Parathyroid adenoma (tissue), 2 donors: ENCODE results near the gene MRPL10.

Source experiments
- H2AFZ ChIP-seq: fragments of 300-600 bp; sonication (generic); one replicate; pipeline ENCODE4 v1.7.0; 2017; ENCODE audit warnings: antibody characterized with exemption, mild to moderate bottlenecking
- H3K27ac ChIP-seq: fragments of 300-600 bp; sonication (generic); one replicate; pipeline ENCODE4 v1.7.0; 2017
- H3K27me3 ChIP-seq: fragments of 300-600 bp; sonication (generic); one replicate; pipeline ENCODE4 v1.7.0; 2017; ENCODE audit warnings: low read length; ENCODE audit not compliant: control insufficient read depth, insufficient read depth
- H3K36me3 ChIP-seq: fragments of 300-600 bp; sonication (generic); one replicate; pipeline ENCODE4 v1.7.0; 2017; ENCODE audit warnings: low read length; ENCODE audit not compliant: control insufficient read depth, insufficient read depth
- H3K4me1 ChIP-seq: fragments of 300-600 bp; sonication (generic); one replicate; pipeline ENCODE4 v1.7.0; 2017; ENCODE audit warnings: control low read depth
- H3K4me2 ChIP-seq: fragments of 300-600 bp; sonication (generic); one replicate; pipeline ENCODE4 v1.7.0; 2017; ENCODE audit warnings: low read length
- H3K4me3 ChIP-seq: fragments of 300-600 bp; sonication (generic); one replicate; pipeline ENCODE4 v1.7.0; 2017; ENCODE audit warnings: low read depth, low read length
- H3K79me2 ChIP-seq: fragments of 300-600 bp; sonication (generic); one replicate; pipeline ENCODE4 v1.7.0; 2017; ENCODE audit warnings: control low read depth
- H3K9ac ChIP-seq: fragments of 300-600 bp; sonication (generic); one replicate; pipeline ENCODE4 v1.7.0; 2017; ENCODE audit warnings: mild to moderate bottlenecking
- H3K9me3 ChIP-seq: fragments of 300-600 bp; sonication (generic); one replicate; pipeline ENCODE4 v1.7.0; 2017; ENCODE audit warnings: low read length; ENCODE audit not compliant: control insufficient read depth
- TF ChIP-seq, protein P1 (sequence below): fragments of 300-600 bp; sonication (generic); IDR thresholded peaks from one replicate; pipeline ENCODE4 v1.7.0; 2017; ENCODE audit warnings: antibody characterized with exemption, mild to moderate bottlenecking
- donor health status: primary hyperparathyroidism.

The MRPL10 gene

DNA sequence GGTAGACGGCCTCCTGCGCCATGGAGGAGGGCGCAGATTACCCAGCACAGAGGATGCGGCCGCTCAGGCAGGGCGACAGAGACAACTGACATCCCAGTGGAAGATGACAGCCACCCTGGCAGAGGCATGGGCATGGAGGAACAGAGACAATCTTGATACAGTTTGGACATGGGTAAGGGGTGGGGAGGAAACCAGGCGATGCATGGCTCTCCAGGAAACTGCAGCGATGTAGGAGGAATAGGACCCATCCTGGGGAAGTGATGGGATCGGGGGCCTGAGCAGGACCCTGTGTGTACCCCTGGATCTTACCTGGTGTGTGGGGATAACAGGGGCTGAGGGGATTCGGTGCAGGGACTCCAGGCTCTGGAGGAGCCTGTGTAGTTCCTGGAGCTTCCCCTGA, 14.4 kb downstream of the MRPL10 start:
- H2AFZ ChIP-seq, result no peak overlapping the region
- H3K4me1 ChIP-seq, result peaks cover 7% of the 10 kb centered on the region
- H3K27ac ChIP-seq, result no peak overlapping the region
- H3K4me2 ChIP-seq, result no peak overlapping the region
- H3K9me3 ChIP-seq, result no peaks in the 10 kb centered on the region
- TF ChIP-seq, protein P1, sequence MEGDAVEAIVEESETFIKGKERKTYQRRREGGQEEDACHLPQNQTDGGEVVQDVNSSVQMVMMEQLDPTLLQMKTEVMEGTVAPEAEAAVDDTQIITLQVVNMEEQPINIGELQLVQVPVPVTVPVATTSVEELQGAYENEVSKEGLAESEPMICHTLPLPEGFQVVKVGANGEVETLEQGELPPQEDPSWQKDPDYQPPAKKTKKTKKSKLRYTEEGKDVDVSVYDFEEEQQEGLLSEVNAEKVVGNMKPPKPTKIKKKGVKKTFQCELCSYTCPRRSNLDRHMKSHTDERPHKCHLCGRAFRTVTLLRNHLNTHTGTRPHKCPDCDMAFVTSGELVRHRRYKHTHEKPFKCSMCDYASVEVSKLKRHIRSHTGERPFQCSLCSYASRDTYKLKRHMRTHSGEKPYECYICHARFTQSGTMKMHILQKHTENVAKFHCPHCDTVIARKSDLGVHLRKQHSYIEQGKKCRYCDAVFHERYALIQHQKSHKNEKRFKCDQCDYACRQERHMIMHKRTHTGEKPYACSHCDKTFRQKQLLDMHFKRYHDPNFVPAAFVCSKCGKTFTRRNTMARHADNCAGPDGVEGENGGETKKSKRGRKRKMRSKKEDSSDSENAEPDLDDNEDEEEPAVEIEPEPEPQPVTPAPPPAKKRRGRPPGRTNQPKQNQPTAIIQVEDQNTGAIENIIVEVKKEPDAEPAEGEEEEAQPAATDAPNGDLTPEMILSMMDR, result no peak
- no peak overlapping the region for H3K9ac ChIP-seq
- no peaks in the 10 kb centered on the region for H3K27me3 ChIP-seq
- no peaks in the 10 kb centered on the region for H3K79me2 ChIP-seq
- H3K36me3 ChIP-seq, result no peaks in the 10 kb centered on the region
- H3K4me3 ChIP-seq, result no peak overlapping the region

DNA sequence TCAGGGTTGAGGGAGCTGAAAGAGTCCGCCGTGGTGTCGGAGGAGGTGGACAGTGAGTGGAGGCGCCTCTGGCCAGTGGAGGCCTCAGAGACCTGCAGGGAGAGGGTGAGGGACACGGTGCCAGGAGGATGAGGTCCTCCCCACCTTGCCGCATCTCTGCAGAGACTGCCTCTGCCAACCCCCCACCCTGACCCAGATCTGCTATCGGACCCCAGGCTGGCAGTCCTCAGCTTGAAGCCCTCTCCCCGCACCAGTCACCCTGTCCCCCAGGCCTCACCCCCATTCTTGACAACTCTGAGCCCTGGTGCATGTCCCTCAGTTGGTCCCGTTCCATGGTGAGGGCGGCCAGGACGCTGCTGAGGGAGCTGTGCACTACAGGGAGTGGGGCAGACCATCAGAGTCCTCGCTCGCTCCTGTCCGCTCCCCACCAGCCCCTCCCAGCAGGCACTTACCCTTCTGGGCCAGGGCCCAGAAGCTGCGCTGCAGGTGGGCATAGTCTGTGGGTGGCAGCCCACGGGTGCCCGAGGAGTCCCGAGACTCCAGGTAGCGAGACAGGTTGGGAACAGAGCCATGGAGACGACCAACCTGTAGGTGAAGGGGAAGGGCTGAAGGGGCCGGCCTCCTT, 15.1 kb downstream of the MRPL10 start:
- Histone ChIP-seq H3K36me3 (no peaks in the 10 kb centered on the region), H3K4me3 (no peak overlapping the region), H3K9me3 (no peaks in the 10 kb centered on the region), H2AFZ (no peak overlapping the region), H3K27ac (no peak overlapping the region), H3K79me2 (no peaks in the 10 kb centered on the region), H3K27me3 (no peaks in the 10 kb centered on the region), H3K4me2 (no peak overlapping the region), H3K4me1 (peaks cover 3% of the 10 kb centered on the region), H3K9ac (no peak overlapping the region)
- TF ChIP-seq, protein P1, result no peak

DNA sequence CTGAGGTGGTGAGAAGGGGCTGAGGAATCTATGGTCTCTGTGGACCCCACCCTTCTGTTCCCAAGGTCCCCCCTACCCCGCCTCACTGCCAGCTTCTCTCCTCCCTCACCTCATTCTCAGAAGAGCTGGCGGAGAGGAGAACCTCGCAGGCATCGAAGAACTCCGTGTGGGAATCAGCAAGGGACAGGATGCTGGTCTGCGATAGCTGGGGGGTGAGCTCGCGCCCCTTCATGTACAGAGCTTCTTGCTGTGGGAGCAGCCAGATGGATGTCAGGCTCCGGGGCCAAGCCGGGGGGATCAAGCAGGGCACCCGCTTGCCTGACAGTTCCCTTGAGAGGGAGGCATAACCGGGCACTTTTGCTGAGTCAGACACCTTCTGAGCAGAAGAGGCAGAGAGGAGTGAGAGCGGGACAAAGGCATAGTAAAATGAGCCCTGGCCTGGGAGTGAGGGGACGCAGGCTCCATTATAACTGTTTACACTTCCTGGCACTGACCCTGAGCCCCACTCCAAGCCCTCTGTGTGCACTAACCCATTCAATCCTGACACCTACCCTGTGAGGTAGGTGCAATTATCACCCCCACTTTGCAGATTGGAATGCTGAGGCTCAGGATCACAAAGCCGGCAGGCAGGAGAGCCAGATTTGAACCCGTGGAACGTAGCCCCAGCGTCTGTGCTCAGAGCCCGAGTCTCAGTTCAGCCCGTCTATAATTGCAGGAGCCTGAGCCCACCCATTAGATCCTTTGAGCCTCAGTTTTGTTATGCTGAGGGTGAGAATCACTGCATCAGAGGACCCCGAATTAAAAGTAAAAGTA, 16.0 kb downstream of the MRPL10 start:
- no peaks in the 10 kb centered on the region for H3K27me3 ChIP-seq

DNA sequence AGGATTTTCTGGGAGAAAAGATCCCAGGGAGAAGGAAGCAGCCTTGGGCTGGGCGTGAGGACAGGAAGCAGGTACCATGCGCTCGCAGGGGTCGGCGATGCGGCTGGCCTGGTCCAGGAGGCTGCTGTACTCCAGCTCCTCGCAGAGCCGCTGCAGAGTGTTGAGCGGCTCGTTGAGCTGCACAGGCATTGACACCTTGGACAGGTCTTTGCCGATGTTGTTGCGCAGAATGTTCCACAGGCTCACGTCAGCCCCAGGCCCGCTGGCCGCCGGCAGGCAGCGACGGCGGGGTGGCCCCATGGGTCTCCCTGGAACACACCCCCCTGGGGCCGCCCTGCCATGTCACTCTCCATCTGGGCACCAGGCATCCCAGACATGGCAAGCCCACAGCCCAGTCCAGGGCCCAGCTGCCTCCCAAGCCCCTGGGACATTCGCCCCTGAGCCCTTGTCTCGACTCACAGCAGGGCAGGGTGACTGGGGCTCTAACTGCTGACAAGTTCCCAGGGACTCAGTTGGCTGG, 17.8 kb downstream of the MRPL10 start:
- Histone ChIP-seq H3K36me3 (no peaks in the 10 kb centered on the region), H3K27me3 (no peaks in the 10 kb centered on the region), H3K4me2 (no peak overlapping the region), H2AFZ (no peak overlapping the region), H3K9ac (no peak overlapping the region), H3K9me3 (no peaks in the 10 kb centered on the region), H3K4me3 (no peak overlapping the region), H3K27ac (no peak overlapping the region), H3K4me1 (peaks cover 5% of the 10 kb centered on the region), H3K79me2 (no peaks in the 10 kb centered on the region)
- TF ChIP-seq, protein P1, result no peak

More for the DNA sequence above, 16.0 kb downstream of the MRPL10 start:
- Histone ChIP-seq H3K36me3 (no peaks in the 10 kb centered on the region), H3K4me3 (no peak overlapping the region), H2AFZ (no peak overlapping the region), H3K4me2 (no peak overlapping the region), H3K79me2 (no peaks in the 10 kb centered on the region), H3K9me3 (no peaks in the 10 kb centered on the region), H3K4me1 (peaks cover 2% of the 10 kb centered on the region), H3K27ac (no peak overlapping the region), H3K9ac (no peak overlapping the region)
- TF ChIP-seq, protein P1, result no peak
